Activated naive CD4-positive, alpha-beta T cell treated with anti-CD3 and anti-CD28 coated beads, Interleukin-2, amount 10 ng/mL, durations not matched to agents 7 days and 5 days (primary cell): ENCODE measurements around the gene UBTD1.

ENCODE experiments used
- CTCF ChIA-PET: fragments of 350-600 bp; sonication (Branson Sonifier 250); formaldehyde crosslinking; loops from one replicate; lab custom pipeline; 2021; ENCODE audit warnings: antibody characterized with exemption; lab: Charles Lee
- DNase-seq: peaks from one replicate; pipeline ENCODE4 v3.0.0-alpha.2; 2020
- H3K27ac Mint-ChIP-seq: one replicate; pipeline ENCODE4 v1.8.0; 2021; ENCODE audit warnings: mild to moderate bottlenecking, moderate library complexity, mixed read lengths
- H3K27me3 Mint-ChIP-seq: one replicate; pipeline ENCODE4 v1.8.0; 2021; ENCODE audit warnings: mild to moderate bottlenecking, mixed read lengths
- H3K36me3 Mint-ChIP-seq: one replicate; pipeline ENCODE4 v1.8.0; 2021; ENCODE audit warnings: mixed read lengths
- H3K4me1 Mint-ChIP-seq: one replicate; pipeline ENCODE4 v1.8.0; 2021; ENCODE audit warnings: mixed read lengths
- H3K4me3 Mint-ChIP-seq: one replicate; pipeline ENCODE4 v1.8.0; 2021; ENCODE audit warnings: mild to moderate bottlenecking, moderate library complexity, mixed read lengths
- H3K9me3 Mint-ChIP-seq: one replicate; pipeline ENCODE4 v1.8.0; 2021; ENCODE audit warnings: mixed read lengths

Gene UBTD1, protein sequence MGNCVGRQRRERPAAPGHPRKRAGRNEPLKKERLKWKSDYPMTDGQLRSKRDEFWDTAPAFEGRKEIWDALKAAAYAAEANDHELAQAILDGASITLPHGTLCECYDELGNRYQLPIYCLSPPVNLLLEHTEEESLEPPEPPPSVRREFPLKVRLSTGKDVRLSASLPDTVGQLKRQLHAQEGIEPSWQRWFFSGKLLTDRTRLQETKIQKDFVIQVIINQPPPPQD

DNA sequence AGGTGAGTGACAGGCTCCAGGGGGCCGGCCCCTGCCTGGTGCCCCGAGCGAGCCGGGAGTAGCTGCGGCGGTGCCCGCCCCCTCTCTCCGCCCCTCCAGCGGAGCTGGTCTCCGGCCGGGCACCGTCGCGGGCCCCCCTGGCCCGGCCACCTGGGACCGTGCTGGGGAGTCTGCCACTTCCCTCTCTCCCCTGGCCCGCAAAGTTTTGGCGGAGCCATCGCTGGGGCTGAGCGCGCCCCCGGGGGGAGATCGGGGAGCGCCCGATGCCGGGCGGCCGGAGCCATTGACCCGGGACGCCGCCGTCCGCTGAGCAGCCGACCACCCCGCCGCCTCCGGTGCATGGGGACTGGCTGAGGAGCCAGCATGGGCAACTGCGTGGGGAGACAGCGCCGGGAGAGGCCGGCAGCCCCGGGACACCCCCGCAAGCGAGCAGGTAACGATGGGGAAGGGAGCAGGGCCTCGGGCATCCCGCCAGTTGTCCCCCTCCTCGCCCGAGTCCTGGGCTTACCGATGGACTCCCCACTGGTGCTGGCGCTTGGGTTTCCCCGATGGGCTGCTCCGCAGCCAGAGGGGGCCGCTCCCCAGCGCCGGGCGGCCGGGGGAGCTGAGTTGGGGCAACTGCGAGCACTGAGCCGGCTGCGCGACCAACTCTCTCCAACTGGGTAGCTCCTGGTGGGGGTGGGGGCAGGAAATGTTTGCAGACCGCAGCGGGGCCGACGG is at the start of gene UBTD1:
TSS of gene UBTD1 (plus strand) at position 84 of the 720 bp plus-strand sequence. CDS start at position 364, 280 bp downstream.
- H3K27me3 Mint-ChIP-seq: peaks cover 45% of the 10 kb centered on the region
- CTCF ChIA-PET: interaction anchor here (1.3 to 1.4 kb wide), 2 partner anchors 35 to 99 kb away, joined by 3 to 7 read pairs; no protein-coding TSS in a partner anchor
- H3K27ac Mint-ChIP-seq: peak within 1 kb of the TSS; percentile 97
- DNase-seq: peak; percentile 57
- peaks cover 3% of the 10 kb centered on the region for H3K36me3 Mint-ChIP-seq
- peaks cover 41% of the 10 kb centered on the region for H3K4me1 Mint-ChIP-seq
- H3K9me3 Mint-ChIP-seq: no peaks in the 10 kb centered on the region
- H3K4me3 Mint-ChIP-seq: peak within 1 kb of the TSS; percentile 97

DNA sequence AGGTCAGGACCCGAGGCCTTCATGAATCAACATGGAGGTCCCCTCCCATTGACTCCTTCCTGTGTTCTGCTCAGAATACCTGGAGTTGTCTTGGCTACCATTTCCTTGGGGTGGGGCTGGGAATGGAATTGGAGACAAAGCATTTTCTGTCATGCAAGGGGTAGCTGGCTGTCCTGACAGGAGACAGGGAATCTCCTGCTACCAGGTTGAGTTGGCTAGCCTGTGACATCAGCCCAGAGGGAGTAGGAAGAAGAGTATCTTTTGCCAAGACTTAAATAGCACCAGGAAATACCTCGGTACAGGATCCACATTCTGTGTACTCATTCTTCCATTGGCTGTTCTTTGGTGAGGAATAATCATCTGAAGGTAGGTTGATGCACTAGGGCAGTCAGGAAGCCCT is 47.9 kb upstream of the UBTD1 start:
- Mint-ChIP-seq H3K4me3 (no peak overlapping the region), H3K27me3 (no peaks in the 10 kb centered on the region), H3K4me1 (peaks cover 48% of the 10 kb centered on the region), H3K9me3 (no peaks in the 10 kb centered on the region), H3K36me3 (peaks cover 24% of the 10 kb centered on the region), H3K27ac (no peak overlapping the region)
- CTCF ChIA-PET: interaction anchor here (1.1 kb wide), 1 partner anchor 13 kb away, joined by 3 read pairs; no protein-coding TSS in a partner anchor
- DNase-seq: no peak

DNA sequence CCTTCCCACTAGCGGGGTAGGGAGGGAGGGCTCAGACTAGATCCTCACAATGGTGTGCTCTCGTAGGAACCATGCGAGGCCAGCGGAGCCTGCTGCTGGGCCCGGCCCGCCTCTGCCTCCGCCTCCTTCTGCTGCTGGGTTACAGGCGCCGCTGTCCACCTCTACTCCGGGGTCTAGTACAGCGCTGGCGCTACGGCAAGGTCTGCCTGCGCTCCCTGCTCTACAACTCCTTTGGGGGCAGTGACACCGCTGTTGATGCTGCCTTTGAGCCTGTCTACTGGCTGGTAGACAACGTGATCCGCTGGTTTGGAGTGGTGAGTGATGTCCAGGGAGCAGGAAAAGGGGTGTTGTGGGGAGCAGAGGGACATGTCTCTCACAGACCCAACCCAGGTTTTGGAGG is 47.1 kb upstream of the UBTD1 start:
- Mint-ChIP-seq H3K27me3 (no peaks in the 10 kb centered on the region), H3K9me3 (no peaks in the 10 kb centered on the region), H3K36me3 (peaks cover 29% of the 10 kb centered on the region), H3K4me1 (peaks cover 42% of the 10 kb centered on the region), H3K4me3 (no peak overlapping the region), H3K27ac (no peak overlapping the region)
- DNase-seq: no peak
- CTCF ChIA-PET: interaction anchor here (1.6 kb wide), 1 partner anchor 10 kb away, joined by 4 read pairs; no protein-coding TSS in a partner anchor

DNA sequence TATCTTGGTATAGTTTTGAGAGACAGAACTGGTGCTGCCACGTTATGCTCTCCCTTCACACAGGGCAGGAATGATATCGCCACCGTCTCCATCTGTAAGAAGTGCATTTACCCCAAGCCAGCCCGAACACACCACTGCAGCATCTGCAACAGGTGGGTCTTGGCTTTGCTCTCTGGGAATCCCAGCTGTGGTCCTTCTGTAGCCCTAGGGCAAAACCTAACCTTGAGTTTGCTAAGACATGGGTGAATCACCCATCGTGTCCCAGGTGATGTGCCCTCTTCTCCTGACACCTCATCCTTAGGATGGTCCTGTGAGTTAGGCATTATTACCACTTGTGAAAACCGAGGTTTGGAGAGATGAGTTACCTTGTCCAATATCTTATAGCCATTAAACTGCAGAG is 46.4 kb upstream of the UBTD1 start:
- Mint-ChIP-seq H3K4me1 (peaks cover 34% of the 10 kb centered on the region), H3K4me3 (no peak overlapping the region), H3K9me3 (no peaks in the 10 kb centered on the region), H3K27ac (no peak overlapping the region), H3K27me3 (no peaks in the 10 kb centered on the region), H3K36me3 (peaks cover 36% of the 10 kb centered on the region)
- CTCF ChIA-PET: interaction anchor here (1.6 kb wide), 2 partner anchors 8 to 9 kb away, joined by 4 to 5 read pairs; no protein-coding TSS in a partner anchor
- DNase-seq: no peak

DNA sequence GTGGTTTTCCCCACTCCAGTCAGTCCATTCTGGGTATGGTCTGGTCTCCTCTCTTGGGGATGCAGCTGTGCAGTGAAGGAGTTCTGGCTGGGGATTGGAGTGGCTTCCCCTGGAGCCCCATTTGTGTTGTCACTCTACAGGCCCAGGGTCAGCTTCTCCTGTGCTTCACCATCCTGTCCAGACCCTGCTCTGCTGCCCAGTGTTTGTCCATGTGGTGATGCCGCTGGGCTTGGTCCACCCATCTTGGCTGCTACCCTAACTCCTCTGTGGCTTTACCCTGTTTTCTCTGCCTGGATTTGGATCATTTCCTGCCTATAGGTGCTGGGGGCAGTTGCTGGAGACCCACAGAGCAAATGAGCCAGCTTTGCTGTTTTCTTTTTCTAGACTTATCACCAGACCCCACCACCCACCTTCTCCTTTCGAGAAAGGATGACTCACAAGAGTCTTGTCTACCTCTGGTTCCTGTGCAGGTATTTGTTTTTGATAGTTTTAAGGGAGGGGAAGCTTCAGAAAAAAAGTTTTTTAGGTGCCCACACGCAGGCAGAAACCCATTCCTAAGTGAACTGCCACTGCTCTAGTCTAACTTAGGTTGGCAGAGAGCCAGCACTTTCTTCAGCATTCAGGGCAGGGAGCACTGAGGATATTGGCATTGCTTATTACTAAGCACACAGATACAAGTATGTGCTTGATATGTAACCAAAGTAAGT is 44.2 kb upstream of the UBTD1 start:
- Mint-ChIP-seq H3K27ac (peak overlapping the region; percentile 35), H3K4me3 (no peak overlapping the region)

DNA sequence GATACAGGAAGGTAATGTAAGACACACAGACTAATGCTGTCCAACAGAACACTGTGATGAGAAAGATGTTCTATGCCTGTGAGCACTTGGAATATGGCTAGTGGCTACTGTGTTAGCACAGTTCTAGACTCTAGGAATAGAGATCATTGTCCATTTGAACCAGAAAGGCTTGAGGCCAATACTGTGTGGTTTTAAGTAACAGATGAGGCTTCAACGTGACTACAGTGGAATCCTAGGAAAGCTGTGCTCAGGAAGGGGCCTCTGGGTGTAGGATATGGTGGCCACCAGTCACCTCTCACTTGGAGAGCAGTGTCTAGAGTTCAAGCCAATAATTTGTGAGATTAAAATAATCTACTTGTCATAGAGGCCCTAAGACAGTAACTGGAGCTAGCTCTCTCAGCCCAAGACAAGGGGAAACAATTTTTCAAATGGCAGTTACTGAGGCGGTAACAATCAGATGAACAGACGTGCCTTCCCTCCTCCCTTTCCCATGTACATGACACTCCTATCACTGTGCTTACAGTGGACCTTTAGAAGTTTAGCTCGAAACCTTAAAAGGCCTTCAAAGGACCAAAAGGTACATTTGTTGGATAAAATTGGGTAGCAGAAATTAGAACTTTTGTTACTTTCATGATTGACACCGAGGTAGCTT is 42.6 kb upstream of the UBTD1 start:
- H3K36me3 Mint-ChIP-seq: peaks cover 54% of the 10 kb centered on the region
- H3K4me3 Mint-ChIP-seq: no peak overlapping the region

More for the DNA sequence above, 44.2 kb upstream of the UBTD1 start:
- peaks cover 20% of the 10 kb centered on the region for H3K4me1 Mint-ChIP-seq
- no peak for DNase-seq
- CTCF ChIA-PET: interaction anchor here (1.5 kb wide), 1 partner anchor 10 kb away, joined by 4 read pairs; no protein-coding TSS in a partner anchor
- H3K9me3 Mint-ChIP-seq: no peaks in the 10 kb centered on the region
- no peaks in the 10 kb centered on the region for H3K27me3 Mint-ChIP-seq
- H3K36me3 Mint-ChIP-seq: peaks cover 49% of the 10 kb centered on the region

DNA sequence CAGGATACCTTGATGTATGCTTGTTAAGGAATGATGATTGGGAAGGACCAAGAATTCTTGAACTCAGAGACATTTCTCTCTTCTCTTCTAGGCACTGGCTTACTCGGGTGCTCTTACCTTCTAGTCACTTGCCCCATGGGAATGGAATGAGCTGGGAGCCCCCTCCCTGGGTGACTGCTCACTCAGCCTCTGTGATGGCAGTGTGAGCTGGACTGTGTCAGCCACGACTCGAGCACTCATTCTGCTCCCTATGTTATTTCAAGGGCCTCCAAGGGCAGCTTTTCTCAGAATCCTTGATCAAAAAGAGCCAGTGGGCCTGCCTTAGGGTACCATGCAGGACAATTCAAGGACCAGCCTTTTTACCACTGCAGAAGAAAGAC is 42.0 kb upstream of the UBTD1 start:
- CTCF ChIA-PET: interaction anchor here (0.6 to 0.8 kb wide), 3 partner anchors 47 to 96 kb away, joined by 3 to 4 read pairs (median 3); no protein-coding TSS in a partner anchor
- DNase-seq: no peak
- Mint-ChIP-seq H3K4me3 (no peak overlapping the region), H3K4me1 (peaks cover 12% of the 10 kb centered on the region), H3K9me3 (no peaks in the 10 kb centered on the region), H3K27me3 (no peaks in the 10 kb centered on the region), H3K27ac (no peak overlapping the region), H3K36me3 (peaks cover 59% of the 10 kb centered on the region)

More for the DNA sequence above, 42.6 kb upstream of the UBTD1 start:
- peaks cover 12% of the 10 kb centered on the region for H3K4me1 Mint-ChIP-seq
- DNase-seq: no peak
- H3K27me3 Mint-ChIP-seq: no peaks in the 10 kb centered on the region
- H3K9me3 Mint-ChIP-seq: no peaks in the 10 kb centered on the region
- H3K27ac Mint-ChIP-seq: no peak overlapping the region
- CTCF ChIA-PET: interaction anchor here (0.8 kb wide), 2 partner anchors 48 to 97 kb away, joined by 3 read pairs; no protein-coding TSS in a partner anchor

DNA sequence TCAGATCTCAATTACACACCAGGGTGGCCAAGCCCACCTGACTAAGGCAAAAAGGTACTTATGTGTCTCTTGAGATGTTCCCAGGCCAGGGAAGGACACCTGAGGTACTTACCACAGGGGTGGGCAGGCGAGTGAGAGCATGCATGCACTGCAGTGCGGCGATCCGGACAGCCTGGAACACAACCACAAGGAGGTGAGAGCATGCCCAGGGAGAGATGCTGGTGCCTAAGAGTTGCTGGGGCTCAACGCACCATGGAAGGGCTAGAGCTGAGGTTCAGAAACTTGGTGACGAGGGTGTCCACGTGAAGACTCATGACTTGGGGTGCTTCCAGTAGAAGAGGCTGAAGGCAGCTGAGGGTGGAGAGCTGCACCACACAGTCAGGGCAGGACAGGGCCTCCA is 39.6 kb upstream of the UBTD1 start:
- CTCF ChIA-PET: interaction anchor here (1.2 to 2.7 kb wide), 2 partner anchors 17 to 95 kb away, joined by 3 to 10 read pairs; no protein-coding TSS in a partner anchor
- H3K4me1 Mint-ChIP-seq: peaks cover 8% of the 10 kb centered on the region
- H3K27me3 Mint-ChIP-seq: no peaks in the 10 kb centered on the region
- H3K9me3 Mint-ChIP-seq: no peaks in the 10 kb centered on the region
- peaks cover 63% of the 10 kb centered on the region for H3K36me3 Mint-ChIP-seq
- no peak overlapping the region for H3K4me3 Mint-ChIP-seq
- no peak for DNase-seq
- no peak overlapping the region for H3K27ac Mint-ChIP-seq

DNA sequence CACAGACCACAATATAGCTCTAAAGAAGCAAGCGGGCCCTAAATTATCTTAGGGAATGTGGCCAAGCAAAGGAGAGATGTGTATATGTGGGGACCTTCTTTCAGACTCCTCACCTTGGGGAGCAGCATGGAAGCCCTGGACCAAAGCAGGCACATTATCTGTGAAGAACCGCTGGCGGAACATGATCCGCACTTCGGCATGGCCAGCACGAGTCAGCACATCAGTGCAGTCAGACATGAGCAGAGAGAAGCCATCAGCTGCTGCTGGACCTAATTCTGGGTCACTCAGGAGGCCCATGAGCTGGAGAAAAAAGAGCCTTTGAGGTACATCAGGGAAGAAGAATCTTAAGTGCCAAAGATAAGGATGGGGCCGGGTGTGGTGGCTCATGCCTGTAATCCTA is 38.8 kb upstream of the UBTD1 start:
- peaks cover under 1% of the 10 kb centered on the region for H3K4me1 Mint-ChIP-seq
- no peak overlapping the region for H3K27ac Mint-ChIP-seq
- no peaks in the 10 kb centered on the region for H3K9me3 Mint-ChIP-seq
- H3K27me3 Mint-ChIP-seq: no peaks in the 10 kb centered on the region
- H3K4me3 Mint-ChIP-seq: no peak overlapping the region
- DNase-seq: no peak
- peaks cover 60% of the 10 kb centered on the region for H3K36me3 Mint-ChIP-seq
- CTCF ChIA-PET: interaction anchor here (1.2 to 2.7 kb wide), 2 partner anchors 18 to 94 kb away, joined by 3 to 10 read pairs; no protein-coding TSS in a partner anchor

DNA sequence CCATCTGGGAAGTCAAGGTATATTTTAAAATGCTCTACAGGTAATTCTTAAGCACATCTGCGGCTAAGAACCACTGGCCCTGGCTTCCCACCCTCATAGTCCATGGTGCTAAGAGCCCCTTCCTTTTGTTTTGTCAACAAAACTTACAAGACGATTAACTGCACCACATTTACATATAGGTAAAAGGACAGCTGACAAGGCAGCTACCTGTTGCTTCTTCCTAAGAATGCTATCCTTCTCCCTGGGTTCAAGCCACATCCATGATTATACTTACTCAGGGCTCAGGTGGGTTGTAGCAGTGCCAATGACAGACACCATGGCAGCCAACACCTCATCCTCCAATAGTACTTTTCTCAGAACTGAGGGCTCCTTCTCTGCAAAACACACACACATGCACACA is 36.4 kb upstream of the UBTD1 start:
- Mint-ChIP-seq H3K4me3 (no peak overlapping the region), H3K27me3 (no peaks in the 10 kb centered on the region), H3K36me3 (peaks cover 53% of the 10 kb centered on the region), H3K27ac (peak overlapping the region; percentile 42), H3K4me1 (no peaks in the 10 kb centered on the region), H3K9me3 (no peaks in the 10 kb centered on the region)
- DNase-seq: no peak
- CTCF ChIA-PET: interaction anchor here (0.6 to 2.2 kb wide), 6 partner anchors 10 to 152 kb away, joined by 3 to 8 read pairs (median 3); no protein-coding TSS in a partner anchor

DNA sequence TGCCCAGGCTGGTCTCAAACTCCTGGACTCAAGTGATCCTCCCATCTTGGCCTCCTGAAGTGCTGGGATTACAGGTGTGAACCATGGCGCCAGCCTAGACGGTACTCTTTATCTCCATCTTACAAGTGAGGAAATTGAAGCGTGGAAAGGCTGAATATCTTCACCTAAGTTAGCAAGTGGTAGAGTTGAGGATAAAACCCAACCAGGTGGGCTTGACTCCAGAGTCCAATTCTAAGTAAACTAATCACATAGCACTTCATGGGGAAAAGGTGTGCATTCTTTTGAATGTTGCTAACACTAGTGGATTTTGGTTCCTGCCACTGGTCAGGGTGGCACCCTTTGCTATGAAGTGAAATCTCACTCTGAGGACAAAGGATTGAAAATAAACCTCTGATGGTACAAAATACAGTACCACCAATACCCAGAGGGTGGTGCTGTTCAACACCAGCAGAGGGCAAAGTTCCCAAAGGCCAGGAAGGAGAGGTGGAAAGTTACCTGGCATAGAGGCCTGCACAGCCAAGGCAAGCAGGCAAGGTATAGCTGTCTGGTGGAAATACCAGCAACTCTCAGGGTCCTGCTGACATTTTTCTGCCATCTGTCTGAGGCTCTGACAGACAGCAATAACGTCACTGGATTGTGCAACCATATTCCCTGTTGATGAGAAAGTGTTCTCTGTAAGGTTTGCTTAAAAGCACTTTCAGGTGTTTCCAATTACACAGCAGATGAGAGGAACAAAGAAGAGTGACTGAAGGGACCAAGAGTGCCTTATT is 35.2 kb upstream of the UBTD1 start:
- H3K9me3 Mint-ChIP-seq: no peaks in the 10 kb centered on the region
- H3K27me3 Mint-ChIP-seq: no peaks in the 10 kb centered on the region
- CTCF ChIA-PET: interaction anchor here (0.9 to 6.3 kb wide), 17 partner anchors 9 to 151 kb away, joined by 3 to 73 read pairs (median 3); partner anchors contain the start of gene RRP12
- peak; percentile 41 for DNase-seq
- H3K36me3 Mint-ChIP-seq: peaks cover 52% of the 10 kb centered on the region
- no peak overlapping the region for H3K4me3 Mint-ChIP-seq
- H3K27ac Mint-ChIP-seq: peak overlapping the region; percentile 34
- H3K4me1 Mint-ChIP-seq: no peaks in the 10 kb centered on the region

DNA sequence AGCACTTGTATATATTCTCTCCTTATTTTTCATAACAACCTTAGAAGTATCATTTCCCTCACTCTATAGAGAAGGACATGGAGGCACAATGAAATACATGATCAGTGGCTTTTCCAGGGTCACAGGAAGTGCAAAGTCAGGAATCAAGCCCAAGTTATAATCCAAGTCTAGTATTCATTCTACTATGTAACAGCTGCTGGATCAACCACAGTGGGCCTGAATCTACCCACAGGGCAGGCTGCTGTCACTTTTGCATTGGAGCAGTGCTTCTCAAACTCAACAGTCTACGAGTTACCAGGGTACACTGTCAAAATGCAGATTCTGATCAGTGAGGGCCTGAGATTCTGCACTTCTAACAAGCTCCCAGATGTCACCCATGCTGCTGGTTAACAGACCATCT is 34.5 kb upstream of the UBTD1 start:
- H3K9me3 Mint-ChIP-seq: no peaks in the 10 kb centered on the region
- no peak overlapping the region for H3K4me3 Mint-ChIP-seq
- no peak for DNase-seq
- H3K27me3 Mint-ChIP-seq: no peaks in the 10 kb centered on the region
- H3K27ac Mint-ChIP-seq: no peak overlapping the region
- H3K4me1 Mint-ChIP-seq: no peaks in the 10 kb centered on the region
- CTCF ChIA-PET: interaction anchor here (0.9 to 6.3 kb wide), 16 partner anchors 9 to 147 kb away, joined by 3 to 73 read pairs (median 3); partner anchors contain the start of gene RRP12
- peaks cover 50% of the 10 kb centered on the region for H3K36me3 Mint-ChIP-seq
